ENCODE results near the gene SLX4IP. TPM values are rescaled to one million over a fixed set of nuclear protein-coding genes. Genes with fewer than 3 reads are reported as not detected.

Gene SLX4IP
- total and polyA plus RNA-seq, 2 of the 13 experiments (the other 11 are each of a cell fraction or from before 2014, with no cell fraction given), result 3.6 to 7.3 TPM

- TF ChIP-seq RBM22 (optimal IDR thresholded peaks at IDR 0.05; ENCODE audit: low read length) (peak; percentile 27), ZNF7 (CRISPR knock-in tag; IDR thresholded peaks at IDR 0.05) (no peak), ZNF614 (CRISPR knock-in tag; IDR thresholded peaks at IDR 0.05; ENCODE audit: borderline replicate concordance) (no peak), PCBP1 (IDR thresholded peaks at IDR 0.05; ENCODE audit: borderline replicate concordance, low read depth, low read length) (no peak), PHF8 (CRISPR knock-in tag; IDR thresholded peaks at IDR 0.05) (no peak), ZNF512B (CRISPR knock-in tag; IDR thresholded peaks at IDR 0.05; ENCODE audit: borderline replicate concordance) (no peak), ZNF234 (CRISPR knock-in tag; conservative IDR thresholded peaks at IDR 0.05) (no peak), RARA (CRISPR knock-in tag; IDR thresholded peaks at IDR 0.05) (no peak), BRD4 (CRISPR knock-in tag; IDR thresholded peaks at IDR 0.05) (0 out of 2 replicates have a peak, but pooled peaks have one; percentile 11)
- TF ChIP-seq, protein P1, sequence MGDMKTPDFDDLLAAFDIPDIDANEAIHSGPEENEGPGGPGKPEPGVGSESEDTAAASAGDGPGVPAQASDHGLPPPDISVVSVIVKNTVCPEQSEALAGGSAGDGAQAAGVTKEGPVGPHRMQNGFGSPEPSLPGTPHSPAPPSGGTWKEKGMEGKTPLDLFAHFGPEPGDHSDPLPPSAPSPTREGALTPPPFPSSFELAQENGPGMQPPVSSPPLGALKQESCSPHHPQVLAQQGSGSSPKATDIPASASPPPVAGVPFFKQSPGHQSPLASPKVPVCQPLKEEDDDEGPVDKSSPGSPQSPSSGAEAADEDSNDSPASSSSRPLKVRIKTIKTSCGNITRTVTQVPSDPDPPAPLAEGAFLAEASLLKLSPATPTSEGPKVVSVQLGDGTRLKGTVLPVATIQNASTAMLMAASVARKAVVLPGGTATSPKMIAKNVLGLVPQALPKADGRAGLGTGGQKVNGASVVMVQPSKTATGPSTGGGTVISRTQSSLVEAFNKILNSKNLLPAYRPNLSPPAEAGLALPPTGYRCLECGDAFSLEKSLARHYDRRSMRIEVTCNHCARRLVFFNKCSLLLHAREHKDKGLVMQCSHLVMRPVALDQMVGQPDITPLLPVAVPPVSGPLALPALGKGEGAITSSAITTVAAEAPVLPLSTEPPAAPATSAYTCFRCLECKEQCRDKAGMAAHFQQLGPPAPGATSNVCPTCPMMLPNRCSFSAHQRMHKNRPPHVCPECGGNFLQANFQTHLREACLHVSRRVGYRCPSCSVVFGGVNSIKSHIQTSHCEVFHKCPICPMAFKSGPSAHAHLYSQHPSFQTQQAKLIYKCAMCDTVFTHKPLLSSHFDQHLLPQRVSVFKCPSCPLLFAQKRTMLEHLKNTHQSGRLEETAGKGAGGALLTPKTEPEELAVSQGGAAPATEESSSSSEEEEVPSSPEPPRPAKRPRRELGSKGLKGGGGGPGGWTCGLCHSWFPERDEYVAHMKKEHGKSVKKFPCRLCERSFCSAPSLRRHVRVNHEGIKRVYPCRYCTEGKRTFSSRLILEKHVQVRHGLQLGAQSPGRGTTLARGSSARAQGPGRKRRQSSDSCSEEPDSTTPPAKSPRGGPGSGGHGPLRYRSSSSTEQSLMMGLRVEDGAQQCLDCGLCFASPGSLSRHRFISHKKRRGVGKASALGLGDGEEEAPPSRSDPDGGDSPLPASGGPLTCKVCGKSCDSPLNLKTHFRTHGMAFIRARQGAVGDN (CRISPR knock-in tag; IDR thresholded peaks at IDR 0.05), result 0 out of 2 replicates have a peak, but pooled peaks have one; percentile 34
- TF ChIP-seq, protein P2, sequence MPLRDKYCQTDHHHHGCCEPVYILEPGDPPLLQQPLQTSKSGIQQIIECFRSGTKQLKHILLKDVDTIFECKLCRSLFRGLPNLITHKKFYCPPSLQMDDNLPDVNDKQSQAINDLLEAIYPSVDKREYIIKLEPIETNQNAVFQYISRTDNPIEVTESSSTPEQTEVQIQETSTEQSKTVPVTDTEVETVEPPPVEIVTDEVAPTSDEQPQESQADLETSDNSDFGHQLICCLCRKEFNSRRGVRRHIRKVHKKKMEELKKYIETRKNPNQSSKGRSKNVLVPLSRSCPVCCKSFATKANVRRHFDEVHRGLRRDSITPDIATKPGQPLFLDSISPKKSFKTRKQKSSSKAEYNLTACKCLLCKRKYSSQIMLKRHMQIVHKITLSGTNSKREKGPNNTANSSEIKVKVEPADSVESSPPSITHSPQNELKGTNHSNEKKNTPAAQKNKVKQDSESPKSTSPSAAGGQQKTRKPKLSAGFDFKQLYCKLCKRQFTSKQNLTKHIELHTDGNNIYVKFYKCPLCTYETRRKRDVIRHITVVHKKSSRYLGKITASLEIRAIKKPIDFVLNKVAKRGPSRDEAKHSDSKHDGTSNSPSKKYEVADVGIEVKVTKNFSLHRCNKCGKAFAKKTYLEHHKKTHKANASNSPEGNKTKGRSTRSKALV (CRISPR knock-in tag; IDR thresholded peaks at IDR 0.05), result no peak
- FAIRE-seq, result no peak
- WGBS (ENCODE audit: low lambda C conversion rate), result 96% methylated on average over 9 of the region's 9 CpGs
- CTCF ChIA-PET (ENCODE audit: low intra/inter-chr PET ratio, low total read pairs), result no interaction called here
- Histone ChIP-seq H3K27ac (ENCODE audit: extremely low read length, insufficient read depth, low read length) (peak overlapping the region; percentile 69), H3K4me3 (replicated peaks in 1 of 3; ENCODE audit: insufficient read depth in 1 of 3, low read depth in 2 of 3, low read length in 3 of 3) (no peak overlapping the region), H3K79me2 (ENCODE audit: insufficient read depth, low read length) (peaks cover 22% of the 10 kb centered on the region), H3K9me3 (ENCODE audit: low read length) (no peaks in the 10 kb centered on the region), H3K27me3 (ENCODE audit: control insufficient read depth in 1 of 2, insufficient read depth in 2 of 2, low read length in 2 of 2) (no peaks in the 10 kb centered on the region), H3K4me1 (ENCODE audit: insufficient read depth, low read length) (peaks cover 40% of the 10 kb centered on the region), H2AFZ (ENCODE audit: low read length) (no peak overlapping the region), H3K9ac (ENCODE audit: insufficient read depth, low read depth, low read length) (no peak overlapping the region), H3K4me2 (ENCODE audit: low read depth, low read length) (peak overlapping the region; percentile 38), H4K20me1 (ENCODE audit: insufficient read depth, low read length) (no peaks in the 10 kb centered on the region; the same call in 1 of the 2 replicates), H3K36me3 (replicated peaks in 1 of 2; ENCODE audit: control insufficient read depth in 1 of 2, insufficient read depth in 2 of 2, low read length in 2 of 2) (peaks cover 88 to 95% of the 10 kb centered on the region in 2 experiments)
- no peak for ATAC-seq
- DNase-seq (ENCODE audit: low spot score), result no peak
- in situ Hi-C loops (cut with HindIII; ENCODE audit: extremely low pct_ligation_motif_present, low pct_unique_long_range_greater_than_20kb), result no loop called here
- intact Hi-C loops (cut with micrococcal nuclease; ENCODE audit: unreplicated experiment), result loop anchor here (1.0 to 2.0 kb wide), 4 partner anchors 15 to 623 kb away; partner anchors contain the start of gene JAG1
- POLR2A ChIA-PET, result interaction anchor here (0.5 to 1.7 kb wide), 3 partner anchors 19 to 22 kb away, joined by 3 to 10 read pairs (median 8); partner anchors contain the start of gene JAG1
- BruUV-seq (replicated peaks), result no TSS peak
These were observed 217.1 kb downstream of the SLX4IP start for GRCh38 chr20:10652185-10652584.
